SK-N-DZ (cell line): ENCODE results near the gene ABCA3.
A peak's percentile ranks its signal among the peaks of the same experiment; 100 is the strongest.

ENCODE experiments used
- DNase-seq: peaks from one replicate; pipeline ENCODE4 v3.0.0-alpha.2; 2015; ENCODE audit warnings: low spot score

ABCA3 gene

GRCh38 chr16:2317231-2318020 is 23.1 kb downstream of the ABCA3 start:
- DNase-seq, result no peak

GRCh38 chr16:2308089-2308962 is 32.2 kb downstream of the ABCA3 start:
- DNase-seq, result no peak

DNA sequence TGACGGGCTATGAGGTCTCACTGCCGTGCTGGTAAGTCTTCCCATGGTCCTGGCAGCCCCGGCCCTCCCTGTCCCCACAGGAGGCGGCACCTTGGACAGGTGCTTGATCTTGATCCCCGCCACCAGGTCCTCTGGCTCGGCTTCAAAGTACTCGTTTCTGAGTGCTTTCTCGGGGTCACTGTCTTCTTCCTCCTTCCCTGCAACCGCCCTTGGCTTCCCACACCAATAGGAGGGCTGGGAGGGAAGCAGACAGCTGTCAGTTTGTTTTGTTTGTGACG is 40.7 kb downstream of the ABCA3 start:
- DNase-seq, result no peak

DNA sequence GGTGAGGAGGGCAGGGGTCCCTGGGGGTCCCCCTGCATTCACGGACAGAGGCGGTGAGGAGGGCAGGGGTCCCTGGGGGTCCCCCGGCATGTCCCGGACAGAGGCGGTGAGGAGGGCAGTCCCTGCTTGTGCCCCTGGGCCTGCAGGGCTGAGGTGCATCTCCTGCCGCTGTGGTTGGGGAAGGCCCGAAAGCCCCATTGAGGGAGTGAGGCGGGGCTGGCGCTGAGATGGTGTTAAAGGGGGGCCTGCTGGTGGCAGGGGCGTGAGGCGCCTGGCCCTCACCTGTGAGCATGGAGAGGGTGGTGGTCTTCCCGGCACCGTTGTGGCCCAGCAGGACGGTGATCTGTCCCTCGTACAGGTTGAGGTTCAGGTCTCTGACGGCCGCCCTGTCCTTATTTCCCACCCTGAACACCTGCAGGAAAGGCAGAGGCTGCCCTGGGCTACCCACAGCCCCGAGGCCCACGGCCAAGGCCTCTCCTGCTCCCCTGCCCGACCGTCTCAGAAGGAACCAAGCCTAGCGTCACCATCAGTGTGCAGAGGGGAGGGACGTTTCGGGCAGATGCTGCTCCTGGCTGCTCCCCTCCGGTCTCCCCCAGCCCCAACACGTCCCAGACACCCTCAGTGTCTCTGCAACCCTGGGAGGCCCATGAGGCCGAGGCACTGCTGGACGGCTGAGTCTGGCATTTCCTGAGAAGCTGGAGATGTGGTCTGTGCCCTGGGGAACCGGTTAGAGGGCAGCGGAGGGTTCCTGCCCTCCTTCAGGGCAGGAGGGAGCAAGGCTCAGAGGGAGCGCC is 41.2 kb downstream of the ABCA3 start:
- no peak for DNase-seq

DNA sequence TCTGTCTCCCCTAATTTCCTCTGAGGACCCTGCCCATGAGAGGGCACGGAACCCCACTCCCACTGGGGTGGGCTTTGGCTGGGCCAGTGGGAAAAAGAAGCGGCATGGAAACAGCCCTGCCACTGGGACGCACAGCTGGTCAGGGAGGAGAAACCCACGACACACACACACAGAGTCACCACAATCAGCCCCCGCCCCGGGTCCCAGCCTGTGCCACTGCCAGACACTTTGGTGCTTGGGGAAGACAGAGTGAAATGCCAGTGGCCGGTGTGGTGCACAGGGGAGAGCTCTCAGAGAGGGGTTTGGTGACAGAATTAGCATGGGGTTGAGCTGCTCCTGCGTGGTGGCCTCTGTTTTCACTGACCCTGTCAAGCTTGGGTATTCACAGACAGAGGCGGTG is 41.9 kb downstream of the ABCA3 start:
- no peak for DNase-seq

DNA sequence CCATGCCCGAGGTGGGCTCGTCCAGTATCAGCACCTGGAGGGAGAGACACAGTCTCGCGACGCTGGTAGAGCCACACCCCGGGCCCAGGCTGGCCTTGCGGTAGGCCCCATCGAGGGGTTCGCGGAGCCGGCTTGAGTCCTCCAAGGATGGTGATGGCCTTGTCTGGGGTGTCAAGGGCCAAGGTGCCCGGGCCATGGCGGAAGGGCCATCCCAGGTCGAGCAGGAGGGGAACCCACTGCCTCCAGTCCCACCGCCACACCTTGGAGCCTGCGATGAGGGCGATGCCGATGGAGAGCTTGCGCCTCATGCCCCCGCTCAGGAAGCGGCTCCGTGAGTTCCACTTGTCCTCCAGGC is 43.0 kb downstream of the ABCA3 start:
- no peak for DNase-seq

DNA sequence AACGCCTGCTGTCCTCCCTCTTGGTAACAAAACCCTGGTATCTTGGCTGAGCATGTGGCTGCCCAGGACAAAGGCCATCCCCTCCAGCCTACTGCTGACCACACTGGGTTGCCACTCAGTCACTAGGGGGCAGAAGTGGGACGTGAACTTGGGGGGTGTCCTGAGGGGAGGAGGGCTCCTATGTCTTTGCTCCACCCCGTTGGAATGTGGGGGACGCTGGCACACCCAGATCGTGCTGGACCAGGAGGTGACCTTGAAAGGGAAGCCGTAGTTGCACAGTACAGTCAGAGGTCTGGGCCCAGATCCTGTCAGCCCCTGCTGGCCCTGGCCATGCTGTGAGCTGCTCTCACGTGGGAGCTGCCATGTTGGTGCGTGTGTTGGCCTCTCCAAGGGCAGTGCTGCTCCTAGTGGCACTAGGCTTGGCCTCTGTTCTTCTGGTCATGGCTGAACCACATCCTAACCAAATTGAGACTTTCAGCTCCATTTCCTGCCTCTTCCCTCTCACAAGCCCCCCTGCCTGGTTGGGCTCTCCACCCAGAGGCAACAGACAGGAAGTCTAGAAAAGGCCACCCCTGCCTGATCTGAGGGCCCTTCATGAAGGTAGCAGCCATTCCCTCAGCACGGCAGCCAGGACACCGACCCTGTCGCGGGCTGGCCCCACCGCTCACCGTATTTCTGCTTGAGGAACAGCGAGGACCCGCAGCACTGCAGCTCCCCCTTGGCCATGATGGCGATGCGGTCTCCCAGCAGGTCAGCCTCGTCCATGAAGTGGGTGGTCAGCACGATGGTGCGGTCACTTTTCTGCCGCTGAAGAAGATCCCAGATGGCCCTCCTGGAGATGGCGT is 43.6 kb downstream of the ABCA3 start:
- DNase-seq, result peak; percentile 34

- no peak for DNase-seq
These were observed 45.3 kb downstream of the ABCA3 start for GRCh38 chr16:2295056-2295798.

DNA sequence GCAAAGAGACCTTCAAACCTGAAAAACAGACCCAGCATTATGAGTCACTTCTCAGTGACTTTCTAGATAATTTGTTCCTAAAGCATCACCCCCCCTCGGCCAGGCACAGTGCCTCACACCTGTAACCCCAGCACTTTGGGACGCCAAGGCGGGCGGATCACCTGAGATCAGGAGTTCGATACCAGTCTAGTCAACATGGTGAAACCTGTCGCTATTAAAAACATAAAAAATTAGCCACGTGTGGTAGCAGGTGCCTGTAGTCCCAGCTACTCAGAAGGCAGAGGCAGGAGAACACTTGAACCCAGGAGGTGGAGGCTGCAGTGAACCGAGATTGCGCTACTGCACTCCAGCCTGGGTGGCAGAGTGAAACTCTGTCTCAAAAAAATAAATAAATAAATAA is 48.3 kb downstream of the ABCA3 start:
- DNase-seq, result no peak

- DNase-seq, result no peak
These were observed 51.2 kb downstream of the ABCA3 start for GRCh38 chr16:2289282-2289681.

- DNase-seq, result no peak
These were observed 51.8 kb downstream of the ABCA3 start for GRCh38 chr16:2288726-2289125.

DNA sequence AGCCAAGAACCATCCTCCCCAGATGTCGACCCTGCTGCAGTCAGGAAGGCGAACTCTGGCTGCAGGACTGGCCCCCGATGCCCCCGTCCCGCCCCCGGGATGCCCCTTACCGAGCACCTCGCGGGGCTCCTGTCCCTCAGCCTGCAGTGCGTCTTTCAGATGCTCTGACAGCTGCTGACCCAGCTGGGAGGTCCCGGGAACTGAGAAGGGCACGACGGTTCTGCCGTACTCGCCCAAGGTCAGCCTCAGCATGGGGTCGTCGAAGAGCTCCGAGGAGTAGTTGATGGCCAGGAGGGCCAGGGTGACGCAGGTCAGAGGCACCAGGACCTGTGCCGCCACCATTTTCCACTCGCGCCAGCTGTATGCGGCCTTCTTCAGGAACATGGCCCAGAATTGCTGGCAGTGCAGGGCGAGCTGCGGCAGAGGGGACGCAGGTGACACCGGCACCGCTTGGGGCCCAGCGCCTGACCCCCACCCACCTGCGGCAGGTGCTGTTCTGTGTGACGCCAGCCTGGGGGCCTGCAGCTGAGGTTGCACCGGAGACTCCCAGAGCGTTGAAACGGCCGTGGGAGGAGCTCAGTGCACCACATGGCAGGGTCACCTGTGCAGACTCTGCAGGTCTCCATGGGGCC is 52.5 kb downstream of the ABCA3 start:
- DNase-seq, result no peak

- DNase-seq, result no peak
These were observed 54.0 kb downstream of the ABCA3 start for GRCh38 chr16:2286550-2286949.

- DNase-seq, result no peak
These were observed 54.8 kb downstream of the ABCA3 start for GRCh38 chr16:2285731-2286191.

DNA sequence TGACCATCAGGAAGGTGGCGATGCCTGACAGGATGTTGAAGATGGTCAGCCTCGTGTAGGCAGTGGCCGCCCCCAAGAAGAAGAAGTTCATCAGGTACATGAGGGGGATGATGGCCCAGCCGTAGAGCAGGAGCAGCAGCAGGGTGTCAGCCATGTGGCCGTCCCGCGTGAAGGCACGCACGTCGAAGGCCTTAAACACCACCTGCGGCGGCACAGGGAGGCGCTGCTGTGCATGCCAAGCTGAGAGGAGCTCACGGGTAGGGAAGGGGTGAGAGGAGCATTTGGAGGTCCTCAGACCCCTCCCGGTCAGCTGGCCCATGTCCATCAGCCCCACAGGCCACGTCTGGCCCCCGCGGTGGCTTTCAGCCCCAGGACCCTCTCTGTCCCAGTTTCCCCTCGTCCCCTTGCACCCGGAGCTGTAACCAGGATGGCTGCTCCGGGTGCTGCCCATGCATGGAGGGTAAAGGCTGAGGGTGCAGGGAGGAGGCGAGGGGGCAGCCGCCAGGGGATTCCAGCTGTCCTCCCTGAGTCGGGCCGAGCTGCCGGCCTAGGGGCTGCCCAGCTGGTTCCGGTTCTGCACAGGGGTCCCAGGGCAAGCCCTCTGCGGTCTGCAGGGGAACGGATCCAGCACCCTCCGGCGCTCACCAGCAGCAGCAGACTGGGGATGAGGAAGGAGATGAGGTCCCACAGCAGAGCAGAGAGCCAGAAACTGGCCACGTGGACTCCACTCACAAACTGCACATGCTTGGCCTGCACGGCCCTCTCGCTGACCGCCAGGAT is 55.5 kb downstream of the ABCA3 start:
- no peak for DNase-seq

GRCh38 chr16:2284001-2284770 is 56.3 kb downstream of the ABCA3 start:
- DNase-seq, result no peak

GRCh38 chr16:2282866-2283555 is 57.5 kb downstream of the ABCA3 start:
- no peak for DNase-seq

- no peak for DNase-seq
These were observed 58.3 kb downstream of the ABCA3 start for GRCh38 chr16:2282262-2282661.
